HepG2 (cell line): ENCODE results near the gene ZNF367.
"Not testable (repeated sequence)": the region's sequence is repeated elsewhere in the genome, so short reads cannot be mapped to it uniquely, and the experiment has no call there.

Source experiments
- CHD2 ChIP-seq: IDR thresholded peaks from 2 replicates; pipeline ENCODE4 v1.6.1; 2011; ENCODE audit warnings: low read depth, low read length, improper control_type of control experiment
- CREM ChIP-seq, 2 experiments: sonication (generic) in 1 of 2; formaldehyde crosslinking in 1 of 2; IDR thresholded peaks; 2 replicates each; pipeline versions ENCODE4 v1.4.0 to v1.6.1; 2016 to 2020; ENCODE audit warnings: antibody characterized with exemption in 1 of 2, mild to moderate bottlenecking in 1 of 2, missing genetic modification reagents in 1 of 2
- CTCF ChIP-seq: sonication (generic); formaldehyde crosslinking; IDR thresholded peaks from 2 replicates; pipeline ENCODE4 v1.5.0; 2020; ENCODE audit warnings: mild to moderate bottlenecking, missing genetic modification reagents, moderate library complexity
- GABPB1 ChIP-seq: IDR thresholded peaks from 2 replicates; pipeline ENCODE4 v1.6.1; 2016; ENCODE audit warnings: mild to moderate bottlenecking, missing genetic modification reagents, moderate library complexity, missing compliant biosample characterization
- KAT7 ChIP-seq: IDR thresholded peaks from 2 replicates; pipeline ENCODE4 v1.6.1; 2018; ENCODE audit warnings: borderline replicate concordance, missing compliant biosample characterization
- NCOR1 ChIP-seq: fragments of 200-600 bp; sonication (generic); IDR thresholded peaks from 2 replicates; pipeline ENCODE4 v1.7.0; 2017; ENCODE audit warnings: antibody characterized with exemption, low read length, borderline replicate concordance
- PAWR ChIP-seq: sonication (generic); formaldehyde crosslinking; IDR thresholded peaks from 2 replicates; pipeline ENCODE4 v1.4.0; 2020; ENCODE audit warnings: missing genetic modification reagents, mild to moderate bottlenecking, borderline replicate concordance
- REST ChIP-seq, 2 experiments: IDR thresholded peaks; 2 replicates each; pipeline ENCODE4 v1.6.1; 2011 to 2012; ENCODE audit warnings: low read length in 2 of 2, borderline replicate concordance in 1 of 2, low read depth in 1 of 2, mild to moderate bottlenecking in 1 of 2, moderate library complexity in 1 of 2
- YY1 ChIP-seq: IDR thresholded peaks from 2 replicates; pipeline ENCODE4 v1.6.1; 2011; ENCODE audit warnings: low read length, low read depth, moderate library complexity, mild to moderate bottlenecking; ENCODE audit not compliant: insufficient read depth, insufficient replicate concordance
- ZNF264 ChIP-seq: sonication (generic); formaldehyde crosslinking; IDR thresholded peaks from 2 replicates; pipeline ENCODE4 v1.4.0; 2020; ENCODE audit warnings: missing genetic modification reagents
- ZNF318 ChIP-seq: sonication (generic); formaldehyde crosslinking; IDR thresholded peaks from 2 replicates; pipeline ENCODE4 v1.4.0; 2020; ENCODE audit warnings: mild to moderate bottlenecking, missing genetic modification reagents

DNA sequence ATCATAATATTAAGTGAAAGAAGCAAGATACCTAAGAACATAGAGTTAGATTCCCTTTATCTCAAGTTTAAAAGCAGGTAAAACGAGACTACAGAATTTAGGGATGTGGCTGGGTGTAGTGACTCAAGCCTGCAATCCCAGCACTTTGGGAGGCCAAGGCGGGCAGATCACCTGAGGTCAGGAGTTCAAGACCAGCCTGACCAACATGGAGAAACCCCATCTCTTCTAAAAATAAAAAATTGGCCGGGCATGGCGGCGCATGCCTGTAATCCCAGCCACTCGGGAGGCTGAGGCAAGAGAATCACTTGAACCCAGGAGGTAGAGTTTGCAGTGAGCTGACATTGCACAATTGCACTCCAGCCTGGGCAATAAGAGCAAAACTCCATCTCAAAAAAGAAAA is 56.1 kb downstream of the ZNF367 start:
- TF ChIP-seq REST (IDR thresholded peaks at IDR 0.05; ENCODE audit: borderline replicate concordance in 1 of 2, low read depth in 1 of 2, low read length in 2 of 2); CHD2; ZNF318 (CRISPR knock-in tag); PAWR (CRISPR knock-in tag); CTCF; YY1; CREM (IDR thresholded peaks at IDR 0.05); CREM (CRISPR knock-in tag; IDR thresholded peaks at IDR 0.05); GABPB1 (CRISPR knock-in tag); NCOR1; ZNF264 (CRISPR knock-in tag); KAT7 (CRISPR knock-in tag): not testable (repeated sequence)
